Activated T-helper 17 cell treated with anti-CD3 and anti-CD28 coated beads, Interleukin-2, amount 50 U/mL, for 72 hours (primary cell): Measurements from ENCODE around the gene PBRM1. TPM values are rescaled to one million over a fixed set of nuclear protein-coding genes. Genes with fewer than 3 reads are reported as not detected.

Experiments used
- ATAC-seq: fragments of 150-1000 bp; cut with Tn5 transposase; replicated peaks from 2 replicates; pipeline ENCODE4 v1.10.0; 2021; ENCODE audit warnings: mild to moderate bottlenecking, moderate library complexity
- H3K27ac Mint-ChIP-seq: one replicate; pipeline ENCODE4 v1.8.0; 2022; ENCODE audit warnings: mixed read lengths
- H3K27me3 Mint-ChIP-seq: one replicate; pipeline ENCODE4 v1.8.0; 2022; ENCODE audit warnings: mixed read lengths
- H3K36me3 Mint-ChIP-seq: one replicate; pipeline ENCODE4 v1.8.0; 2022; ENCODE audit warnings: low read depth, mild to moderate bottlenecking, mixed read lengths
- H3K4me1 Mint-ChIP-seq: one replicate; pipeline ENCODE4 v1.8.0; 2022; ENCODE audit warnings: mixed read lengths
- H3K4me3 Mint-ChIP-seq: one replicate; pipeline ENCODE4 v1.8.0; 2022; ENCODE audit warnings: mild to moderate bottlenecking, mixed read lengths
- H3K9me3 Mint-ChIP-seq: one replicate; pipeline ENCODE4 v1.8.0; 2022; ENCODE audit warnings: mixed read lengths
- total RNA-seq, 2 donors: library from RNA; stranded (reverse); gene quantifications; one replicate each; pipeline ENCODE4 v1.2.3, GENCODE V29; 2022

Gene PBRM1
- total RNA-seq, 2 donors from 2014 or later = 88.4 to 88.6 TPM

GRCh38 chr3:52663098-52663497, 22.6 kb downstream of the PBRM1 start:
- Mint-ChIP-seq H3K4me1 (no peaks in the 10 kb centered on the region), H3K36me3 (peaks cover 98% of the 10 kb centered on the region), H3K9me3 (no peaks in the 10 kb centered on the region), H3K4me3 (no peak overlapping the region), H3K27me3 (no peaks in the 10 kb centered on the region), H3K27ac (no peak overlapping the region)
- ATAC-seq = no peak

DNA sequence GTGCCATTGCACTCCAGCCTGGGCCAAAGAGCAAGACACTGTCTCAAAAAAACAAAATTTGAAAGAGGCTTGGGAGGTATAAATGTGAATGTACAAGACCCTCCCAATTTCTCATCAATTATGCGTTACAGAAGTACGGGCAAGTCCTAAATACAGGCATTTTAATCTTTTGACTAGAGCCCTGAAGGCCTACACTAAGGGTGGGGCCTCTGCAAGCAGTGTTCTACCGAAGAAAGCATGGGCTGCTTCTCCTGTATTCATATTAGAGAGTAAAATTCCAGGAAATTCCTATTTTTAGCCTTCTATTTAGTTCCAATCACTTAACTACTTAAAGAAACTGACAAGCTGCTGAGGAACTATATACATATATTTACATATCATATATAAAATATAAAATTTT, 25.7 kb downstream of the PBRM1 start:
- Mint-ChIP-seq H3K27me3 (no peaks in the 10 kb centered on the region), H3K4me1 (peaks cover 6% of the 10 kb centered on the region), H3K9me3 (no peaks in the 10 kb centered on the region), H3K27ac (no peak overlapping the region), H3K4me3 (no peak overlapping the region), H3K36me3 (peaks cover 98% of the 10 kb centered on the region)
- ATAC-seq = no peak

GRCh38 chr3:52655895-52656294, 29.8 kb downstream of the PBRM1 start:
- peaks cover 99% of the 10 kb centered on the region for H3K36me3 Mint-ChIP-seq
- peak overlapping the region; percentile 17 for H3K27ac Mint-ChIP-seq
- no peaks in the 10 kb centered on the region for H3K9me3 Mint-ChIP-seq
- H3K27me3 Mint-ChIP-seq = no peaks in the 10 kb centered on the region
- peaks cover 6% of the 10 kb centered on the region for H3K4me1 Mint-ChIP-seq
- no peak overlapping the region for H3K4me3 Mint-ChIP-seq
- peak; percentile 58 for ATAC-seq

- Mint-ChIP-seq H3K36me3 (peaks cover 100% of the 10 kb centered on the region), H3K4me3 (no peak overlapping the region), H3K27me3 (no peaks in the 10 kb centered on the region), H3K9me3 (no peaks in the 10 kb centered on the region), H3K27ac (no peak overlapping the region), H3K4me1 (peaks cover 16% of the 10 kb centered on the region)
- no peak for ATAC-seq
Observed at GRCh38 chr3:52651592-52651991, 34.1 kb downstream of the PBRM1 start.

DNA sequence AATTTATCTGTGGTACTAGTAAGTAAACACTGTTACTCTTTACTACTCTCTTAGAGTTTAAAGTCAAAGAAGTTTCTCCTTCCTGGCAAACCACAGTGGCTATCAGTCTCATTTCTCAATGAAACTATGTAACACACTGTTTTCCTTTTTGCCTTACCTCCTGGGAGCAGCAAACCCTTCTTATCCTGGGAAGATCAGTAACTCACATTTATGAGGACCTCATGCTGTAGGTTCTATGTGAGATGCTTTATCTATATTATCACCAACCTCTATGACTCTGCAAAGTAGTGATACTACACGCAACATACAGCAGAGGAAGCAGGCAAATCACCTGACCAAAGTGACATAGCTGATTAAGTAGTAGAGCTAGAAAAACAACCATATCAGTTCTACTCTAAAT, 35.3 kb downstream of the PBRM1 start:
- no peak for ATAC-seq
- H3K36me3 Mint-ChIP-seq = peaks cover 100% of the 10 kb centered on the region
- no peaks in the 10 kb centered on the region for H3K27me3 Mint-ChIP-seq
- no peaks in the 10 kb centered on the region for H3K9me3 Mint-ChIP-seq
- H3K4me1 Mint-ChIP-seq = peaks cover 10% of the 10 kb centered on the region
- H3K4me3 Mint-ChIP-seq = no peak overlapping the region
- H3K27ac Mint-ChIP-seq = peak overlapping the region; percentile 64

- no peak overlapping the region for H3K4me3 Mint-ChIP-seq
- no peak overlapping the region for H3K27ac Mint-ChIP-seq
- H3K36me3 Mint-ChIP-seq = peaks cover 100% of the 10 kb centered on the region
- ATAC-seq = no peak
- H3K9me3 Mint-ChIP-seq = no peaks in the 10 kb centered on the region
- peaks cover 10% of the 10 kb centered on the region for H3K4me1 Mint-ChIP-seq
- no peaks in the 10 kb centered on the region for H3K27me3 Mint-ChIP-seq
Observed at GRCh38 chr3:52649461-52650210, 36.1 kb downstream of the PBRM1 start.

- peak overlapping the region; percentile 36 for H3K27ac Mint-ChIP-seq
- no peaks in the 10 kb centered on the region for H3K9me3 Mint-ChIP-seq
- no peak overlapping the region for H3K4me3 Mint-ChIP-seq
- H3K4me1 Mint-ChIP-seq = peaks cover 8% of the 10 kb centered on the region
- peaks cover 97% of the 10 kb centered on the region for H3K36me3 Mint-ChIP-seq
- no peak for ATAC-seq
- no peaks in the 10 kb centered on the region for H3K27me3 Mint-ChIP-seq
Observed at GRCh38 chr3:52645549-52645948, 40.2 kb downstream of the PBRM1 start.

- Mint-ChIP-seq H3K27ac (no peak overlapping the region), H3K36me3 (peaks cover 92% of the 10 kb centered on the region), H3K27me3 (no peaks in the 10 kb centered on the region), H3K4me3 (no peak overlapping the region), H3K4me1 (no peaks in the 10 kb centered on the region), H3K9me3 (no peaks in the 10 kb centered on the region)
- no peak for ATAC-seq
Observed at GRCh38 chr3:52636673-52637072, 49.0 kb downstream of the PBRM1 start.

DNA sequence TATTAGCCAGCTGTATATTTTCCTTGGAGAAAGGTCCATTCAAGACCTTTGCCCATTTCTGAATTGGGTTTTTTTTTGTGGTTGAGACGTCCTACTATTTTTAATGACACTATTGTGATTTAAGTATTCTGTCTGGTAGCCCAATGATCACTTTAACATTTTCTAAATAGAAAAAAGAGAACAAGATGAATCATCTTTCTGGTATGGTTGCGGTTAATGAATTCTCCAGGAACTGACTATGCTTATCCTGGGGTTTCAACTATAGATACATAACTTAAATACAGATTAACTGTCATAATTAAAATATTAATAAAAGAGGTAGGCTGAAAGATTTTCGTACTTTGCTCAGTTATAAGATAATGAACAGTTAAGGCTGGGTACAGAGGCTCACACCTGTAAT, 51.9 kb downstream of the PBRM1 start:
- no peak for ATAC-seq
- Mint-ChIP-seq H3K27ac (no peak overlapping the region), H3K9me3 (no peaks in the 10 kb centered on the region), H3K4me3 (no peak overlapping the region), H3K27me3 (no peaks in the 10 kb centered on the region), H3K36me3 (peaks cover 92% of the 10 kb centered on the region), H3K4me1 (no peaks in the 10 kb centered on the region)

GRCh38 chr3:52625041-52625440, 60.7 kb downstream of the PBRM1 start:
- Mint-ChIP-seq H3K4me3 (no peak overlapping the region), H3K27ac (peak overlapping the region; percentile 34), H3K9me3 (no peaks in the 10 kb centered on the region), H3K36me3 (peaks cover 92% of the 10 kb centered on the region), H3K27me3 (no peaks in the 10 kb centered on the region), H3K4me1 (peaks cover 18% of the 10 kb centered on the region)
- no peak for ATAC-seq

DNA sequence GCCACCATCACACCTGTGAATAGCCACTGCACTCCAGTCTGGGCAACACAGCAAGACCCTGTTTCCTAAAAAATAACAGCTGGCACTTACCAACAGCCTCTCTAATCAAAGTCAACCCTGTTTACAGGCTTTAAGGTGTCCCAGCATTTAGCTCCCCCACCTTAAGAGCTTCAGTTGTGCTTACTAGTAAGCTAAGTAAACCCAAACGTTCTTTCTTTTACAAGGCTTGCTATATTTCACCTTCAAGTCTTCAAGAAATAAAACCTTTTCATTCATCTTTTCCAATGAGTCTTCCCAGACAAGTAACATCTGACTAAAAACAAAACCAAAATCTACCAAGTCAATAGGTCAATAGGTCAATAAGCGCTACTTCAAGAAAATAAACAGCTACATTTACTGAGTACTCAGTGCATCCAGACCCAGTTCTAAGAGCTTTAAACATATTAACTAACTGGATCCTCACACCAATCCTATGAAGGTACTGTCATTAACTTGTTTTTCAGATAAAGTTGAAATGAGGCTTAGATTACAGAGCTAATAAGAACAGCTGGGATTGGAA, 62.4 kb downstream of the PBRM1 start:
- H3K36me3 Mint-ChIP-seq = peaks cover 90% of the 10 kb centered on the region
- peak; percentile 59 for ATAC-seq
- H3K4me3 Mint-ChIP-seq = no peak overlapping the region
- peaks cover 21% of the 10 kb centered on the region for H3K4me1 Mint-ChIP-seq
- no peaks in the 10 kb centered on the region for H3K27me3 Mint-ChIP-seq
- H3K9me3 Mint-ChIP-seq = no peaks in the 10 kb centered on the region
- peak overlapping the region; percentile 14 for H3K27ac Mint-ChIP-seq

DNA sequence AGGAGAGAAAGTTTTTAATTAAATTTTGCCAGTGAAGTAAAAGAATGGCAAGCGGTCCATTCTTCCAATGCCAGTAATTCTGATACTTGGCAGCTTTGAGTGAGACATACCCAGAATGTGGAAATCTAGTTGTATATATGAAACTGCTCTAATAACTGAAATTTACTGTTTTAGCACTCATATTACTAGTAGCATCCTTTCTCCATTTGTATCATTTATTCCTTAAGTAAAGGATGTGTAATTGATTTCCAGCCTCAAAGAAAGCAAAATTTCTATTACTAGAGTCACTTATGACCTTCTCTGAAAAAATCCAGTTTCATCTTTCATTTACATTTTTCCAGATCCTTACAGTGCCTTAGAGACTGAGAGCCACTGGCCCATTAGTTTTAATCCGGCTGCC, 65.1 kb downstream of the PBRM1 start:
- Mint-ChIP-seq H3K27ac (peak overlapping the region; percentile 60), H3K4me1 (peaks cover 21% of the 10 kb centered on the region), H3K36me3 (peaks cover 90% of the 10 kb centered on the region), H3K9me3 (no peaks in the 10 kb centered on the region), H3K27me3 (no peaks in the 10 kb centered on the region), H3K4me3 (no peak overlapping the region)
- peak; percentile 58 for ATAC-seq

DNA sequence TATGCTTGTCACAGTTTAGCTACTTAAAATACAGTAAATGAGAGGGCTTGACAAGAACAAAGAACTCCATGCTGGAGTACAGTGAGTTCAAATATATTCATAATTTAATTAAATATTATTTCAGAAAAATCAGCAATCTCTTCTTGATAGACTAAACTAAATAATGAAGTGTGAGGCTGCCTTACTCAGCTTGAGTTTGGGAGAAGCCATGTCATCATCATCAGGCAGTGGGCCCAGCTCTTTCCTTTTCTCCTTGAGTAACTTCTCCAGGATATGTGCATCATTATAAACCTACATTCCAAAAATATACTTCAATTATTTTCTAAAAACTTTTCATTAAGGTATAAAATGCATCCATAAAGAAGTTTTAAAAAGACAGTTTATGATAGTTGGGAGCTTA, 70.5 kb downstream of the PBRM1 start:
- no peak for ATAC-seq
- H3K27me3 Mint-ChIP-seq = no peaks in the 10 kb centered on the region
- peaks cover 4% of the 10 kb centered on the region for H3K4me1 Mint-ChIP-seq
- H3K4me3 Mint-ChIP-seq = no peak overlapping the region
- H3K27ac Mint-ChIP-seq = peak overlapping the region; percentile 31
- no peaks in the 10 kb centered on the region for H3K9me3 Mint-ChIP-seq
- H3K36me3 Mint-ChIP-seq = peaks cover 98% of the 10 kb centered on the region

- no peaks in the 10 kb centered on the region for H3K27me3 Mint-ChIP-seq
- H3K4me3 Mint-ChIP-seq = no peak overlapping the region
- H3K9me3 Mint-ChIP-seq = no peaks in the 10 kb centered on the region
- ATAC-seq = no peak
- no peak overlapping the region for H3K27ac Mint-ChIP-seq
- H3K36me3 Mint-ChIP-seq = peaks cover 98% of the 10 kb centered on the region
- H3K4me1 Mint-ChIP-seq = no peaks in the 10 kb centered on the region
Observed at GRCh38 chr3:52614689-52615088, 71.0 kb downstream of the PBRM1 start.

DNA sequence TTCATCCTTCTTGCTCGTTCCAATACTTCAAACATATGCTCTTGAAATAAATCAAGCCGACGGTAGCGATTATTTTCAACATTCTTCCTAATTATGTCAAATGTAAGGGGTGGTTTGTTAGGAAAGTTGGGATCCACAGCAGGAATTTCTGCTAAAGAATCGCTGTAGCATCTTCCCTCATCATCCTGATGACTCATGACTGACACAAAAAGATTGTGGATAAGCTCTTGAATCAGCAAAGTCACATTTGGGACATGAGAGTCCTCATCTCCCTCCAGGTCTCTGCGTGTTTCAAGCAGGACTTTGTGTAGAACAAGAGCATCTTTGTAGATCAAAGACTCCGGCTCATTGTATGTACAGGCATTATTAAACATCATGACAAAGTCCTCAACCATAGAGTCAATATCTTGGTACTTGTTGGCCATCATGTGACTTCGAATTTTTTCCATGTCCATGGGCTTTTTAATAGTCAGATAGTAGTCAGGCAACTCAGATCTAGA, 76.3 kb downstream of the PBRM1 start:
- H3K36me3 Mint-ChIP-seq = peaks cover 100% of the 10 kb centered on the region
- H3K27ac Mint-ChIP-seq = no peak overlapping the region
- no peak for ATAC-seq
- H3K27me3 Mint-ChIP-seq = no peaks in the 10 kb centered on the region
- H3K4me3 Mint-ChIP-seq = no peak overlapping the region
- H3K4me1 Mint-ChIP-seq = peaks cover 6% of the 10 kb centered on the region
- no peaks in the 10 kb centered on the region for H3K9me3 Mint-ChIP-seq
